BE2C (cell line): ENCODE data around the gene MNT.
"Not testable (repeated sequence)": the region's sequence is repeated elsewhere in the genome, so short reads cannot be mapped to it uniquely, and the experiment has no call there.

Source experiments
- DNase-seq: peaks from one replicate; pipeline ENCODE4 v3.0.0-alpha.2; 2020
- H3K27me3 ChIP-seq: fragments of 250-450 bp; sonication (Bioruptor Pico); 2 replicates; pipeline ENCODE4 v1.5.1; 2020; ENCODE audit warnings: mild to moderate bottlenecking
- H3K36me3 ChIP-seq: fragments of 250-450 bp; sonication (Bioruptor Pico); 2 replicates; pipeline ENCODE4 v1.5.1; 2020; ENCODE audit warnings: mild to moderate bottlenecking
- H3K4me1 ChIP-seq: fragments of 250-450 bp; sonication (Bioruptor Pico); 2 replicates; pipeline ENCODE4 v1.5.1; 2020
- H3K4me3 ChIP-seq: 2 replicates; pipeline ENCODE4 v1.5.1; 2011; ENCODE audit warnings: low read depth, low read length
- H3K9me3 ChIP-seq: fragments of 250-450 bp; sonication (Bioruptor Pico); 2 replicates; pipeline ENCODE4 v1.5.1; 2020
- TF ChIP-seq, protein P1 (sequence below): IDR thresholded peaks from 2 replicates; pipeline ENCODE4 v1.5.1; 2012; ENCODE audit warnings: mild to moderate bottlenecking, low read depth, low read length

Gene MNT

DNA sequence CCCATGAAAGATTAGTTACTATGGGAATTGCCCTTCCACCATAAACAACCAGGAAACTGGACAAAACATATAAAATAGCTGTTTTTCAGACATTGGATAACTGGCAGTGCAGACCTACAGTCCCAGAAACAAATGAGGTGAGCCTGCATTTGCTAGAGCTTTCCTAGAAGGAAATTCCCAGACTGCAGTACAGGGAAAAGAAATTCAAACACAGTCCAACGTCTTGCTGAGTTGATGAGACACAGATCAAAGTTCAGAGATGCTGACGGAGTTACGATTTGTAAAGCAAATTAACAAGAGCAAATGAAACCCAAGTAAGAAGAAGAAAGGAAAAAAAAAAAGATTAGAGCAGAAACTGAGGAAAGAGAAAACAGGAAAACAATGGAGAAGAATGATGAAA lies 41.3 kb upstream of the MNT start:
- Histone ChIP-seq H3K4me3 (no peak overlapping the region), H3K36me3 (peaks cover 9% of the 10 kb centered on the region), H3K27me3 (no peaks in the 10 kb centered on the region), H3K4me1 (no peaks in the 10 kb centered on the region), H3K9me3 (no peaks in the 10 kb centered on the region)
- TF ChIP-seq, protein P1, sequence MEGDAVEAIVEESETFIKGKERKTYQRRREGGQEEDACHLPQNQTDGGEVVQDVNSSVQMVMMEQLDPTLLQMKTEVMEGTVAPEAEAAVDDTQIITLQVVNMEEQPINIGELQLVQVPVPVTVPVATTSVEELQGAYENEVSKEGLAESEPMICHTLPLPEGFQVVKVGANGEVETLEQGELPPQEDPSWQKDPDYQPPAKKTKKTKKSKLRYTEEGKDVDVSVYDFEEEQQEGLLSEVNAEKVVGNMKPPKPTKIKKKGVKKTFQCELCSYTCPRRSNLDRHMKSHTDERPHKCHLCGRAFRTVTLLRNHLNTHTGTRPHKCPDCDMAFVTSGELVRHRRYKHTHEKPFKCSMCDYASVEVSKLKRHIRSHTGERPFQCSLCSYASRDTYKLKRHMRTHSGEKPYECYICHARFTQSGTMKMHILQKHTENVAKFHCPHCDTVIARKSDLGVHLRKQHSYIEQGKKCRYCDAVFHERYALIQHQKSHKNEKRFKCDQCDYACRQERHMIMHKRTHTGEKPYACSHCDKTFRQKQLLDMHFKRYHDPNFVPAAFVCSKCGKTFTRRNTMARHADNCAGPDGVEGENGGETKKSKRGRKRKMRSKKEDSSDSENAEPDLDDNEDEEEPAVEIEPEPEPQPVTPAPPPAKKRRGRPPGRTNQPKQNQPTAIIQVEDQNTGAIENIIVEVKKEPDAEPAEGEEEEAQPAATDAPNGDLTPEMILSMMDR = no peak
- no peak for DNase-seq

DNA sequence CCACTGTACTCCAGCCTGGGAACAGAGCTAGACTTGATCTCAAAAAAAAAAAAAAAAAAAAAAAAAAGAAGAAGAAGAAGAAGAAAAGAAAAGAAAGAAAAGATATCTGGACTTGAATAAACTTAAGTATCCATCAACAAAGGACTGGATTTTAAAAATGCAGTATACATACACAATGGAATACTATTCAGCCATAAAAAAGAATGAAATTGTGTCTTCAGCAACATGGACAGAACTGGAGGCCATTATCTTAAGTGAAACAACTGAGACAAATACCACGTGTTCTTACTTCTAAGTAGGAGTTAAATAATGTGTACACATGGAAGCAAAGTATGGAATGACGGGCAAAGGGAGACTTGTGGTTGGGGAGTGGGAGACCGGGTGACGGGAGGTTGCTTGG lies 40.1 kb upstream of the MNT start:
- Histone ChIP-seq H3K9me3 (no peaks in the 10 kb centered on the region), H3K36me3 (peaks cover 9% of the 10 kb centered on the region), H3K4me3 (no peak overlapping the region), H3K27me3 (no peaks in the 10 kb centered on the region), H3K4me1 (no peaks in the 10 kb centered on the region)
- TF ChIP-seq, protein P1 = no peak
- DNase-seq = no peak

DNA sequence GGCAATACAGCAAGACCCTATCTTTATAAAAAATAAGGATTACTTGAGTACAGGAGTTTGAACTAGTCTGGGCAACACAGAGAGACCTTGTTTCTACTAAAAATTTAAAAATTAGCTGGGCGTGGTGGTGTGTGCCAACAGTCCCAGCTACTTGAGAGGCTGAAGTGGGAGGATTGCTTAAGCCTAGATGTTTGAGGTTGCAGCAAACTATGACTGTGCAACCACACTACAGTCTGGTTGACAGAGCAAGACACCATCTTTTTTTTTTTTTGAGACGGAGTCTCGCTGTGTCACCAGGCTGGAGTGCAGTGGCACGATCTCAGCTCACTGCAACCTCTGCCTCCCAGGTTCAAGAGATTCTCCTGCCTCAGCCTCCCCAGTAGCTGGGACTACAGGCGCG lies 39.1 kb upstream of the MNT start:
- not testable (repeated sequence) for H3K36me3 ChIP-seq

DNA sequence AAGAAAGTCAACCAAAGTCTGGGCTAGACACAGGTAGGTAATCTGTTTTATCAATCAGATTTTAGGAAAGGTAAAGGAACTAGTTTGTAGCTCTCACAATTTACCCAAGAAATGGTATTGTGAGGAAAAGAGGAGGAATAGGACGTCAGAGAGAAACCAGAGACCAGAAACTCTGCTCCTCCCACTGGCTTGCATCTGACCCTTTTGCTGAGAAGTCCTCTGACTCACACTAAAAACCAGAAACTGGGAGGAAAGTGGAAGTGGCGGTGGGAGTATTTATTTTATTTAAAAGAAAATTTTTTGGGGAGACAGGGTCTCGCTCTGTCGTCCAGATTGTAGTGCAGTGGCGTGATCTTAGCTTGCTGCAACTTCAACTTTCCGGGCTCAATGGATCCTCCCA lies 38.0 kb upstream of the MNT start:
- Histone ChIP-seq H3K9me3 (no peaks in the 10 kb centered on the region), H3K4me3 (no peak overlapping the region), H3K36me3 (peaks cover 9% of the 10 kb centered on the region), H3K4me1 (no peaks in the 10 kb centered on the region), H3K27me3 (no peaks in the 10 kb centered on the region)
- TF ChIP-seq, protein P1 = no peak
- DNase-seq = no peak

More for the DNA sequence above, 39.1 kb upstream of the MNT start:
- not testable (repeated sequence) for DNase-seq, H3K9me3 ChIP-seq, H3K27me3 ChIP-seq, H3K4me3 ChIP-seq, H3K4me1 ChIP-seq

DNA sequence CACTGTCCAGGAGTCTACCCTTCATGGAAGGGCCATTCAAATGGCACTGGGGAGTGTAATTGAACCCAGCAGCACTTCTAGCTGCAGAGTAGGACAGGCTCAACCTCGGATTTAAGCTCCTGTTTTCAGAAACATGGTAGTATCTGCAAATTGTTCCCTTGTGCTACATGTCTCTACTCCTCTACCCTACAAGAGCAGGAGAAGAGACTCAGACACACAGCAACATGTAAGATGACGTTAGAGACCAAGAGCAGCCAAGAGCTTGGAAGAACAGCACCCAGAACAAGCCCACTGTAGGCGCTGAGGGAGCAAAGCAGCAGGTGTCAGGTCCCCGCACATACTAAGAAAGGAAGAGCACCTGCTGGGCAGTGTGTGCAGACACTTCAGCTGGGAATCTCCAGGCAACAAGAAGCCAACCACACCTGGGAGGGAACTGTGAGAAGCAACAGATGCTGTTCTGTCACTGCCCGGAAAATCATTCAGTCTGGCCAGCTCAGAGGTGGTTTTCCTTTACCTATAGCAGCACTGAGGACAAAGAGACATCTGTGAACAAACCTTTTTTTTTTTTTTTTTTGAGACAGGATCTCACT lies 35.6 kb upstream of the MNT start:
- Histone ChIP-seq H3K36me3 (peaks cover 9% of the 10 kb centered on the region), H3K27me3 (no peaks in the 10 kb centered on the region), H3K4me1 (no peaks in the 10 kb centered on the region), H3K4me3 (no peak overlapping the region), H3K9me3 (no peaks in the 10 kb centered on the region)
- no peak for DNase-seq
- TF ChIP-seq, protein P1 = no peak

DNA sequence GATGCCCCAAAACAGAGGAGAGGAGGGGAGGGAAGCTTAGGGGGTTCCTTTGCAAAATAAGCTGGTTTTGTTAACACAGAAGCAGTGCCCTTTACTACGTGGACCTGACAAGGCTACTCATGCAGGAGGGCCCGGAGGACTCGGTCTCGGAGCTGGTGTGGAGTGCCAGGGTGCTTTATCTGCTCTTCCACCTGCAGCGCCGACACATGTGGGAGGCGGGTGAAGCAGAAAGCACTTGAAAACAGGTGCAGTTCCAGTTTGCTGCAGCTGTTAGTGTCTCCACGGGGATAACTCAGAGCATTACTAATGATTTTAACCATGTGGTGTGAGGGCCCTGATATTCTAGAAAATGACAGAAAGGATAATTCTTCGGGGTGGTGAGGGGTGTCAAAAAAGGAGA lies 35.0 kb upstream of the MNT start:
- H3K9me3 ChIP-seq = no peaks in the 10 kb centered on the region
- no peaks in the 10 kb centered on the region for H3K4me1 ChIP-seq
- no peak for DNase-seq

More for the DNA sequence above, 35.0 kb upstream of the MNT start:
- Histone ChIP-seq H3K4me3 (no peak overlapping the region), H3K36me3 (peaks cover 4% of the 10 kb centered on the region; the same call in 1 of the 2 replicates), H3K27me3 (no peaks in the 10 kb centered on the region)
- TF ChIP-seq, protein P1 = no peak
